H9 (cell line): ENCODE measurements around the gene SYT2. TPM values are rescaled to one million over a fixed set of nuclear protein-coding genes. Genes with fewer than 3 reads are reported as not detected.

Experiments
- DNase-seq: peaks from one replicate; pipeline ENCODE4 v3.0.0-alpha.2; 2017
- H2AFZ ChIP-seq: one replicate; pipeline ENCODE4 v1.6.1; 2013; ENCODE audit warnings: mild to moderate bottlenecking, low read length, control low read depth, moderate library complexity
- H2AK5ac ChIP-seq: 2 replicates; pipeline ENCODE4 v1.6.1; 2013; ENCODE audit warnings: low read length, control low read depth, mixed read lengths; ENCODE audit not compliant: insufficient read length
- H2BK120ac ChIP-seq: one replicate; pipeline ENCODE4 v1.6.1; 2013; ENCODE audit warnings: low read depth, mild to moderate bottlenecking, low read length, control low read depth, inconsistent platforms; ENCODE audit not compliant: poor library complexity, severe bottlenecking
- H2BK12ac ChIP-seq: 2 replicates; pipeline ENCODE4 v1.6.1; 2013; ENCODE audit warnings: low read length, control low read depth, mixed read lengths, low read depth; ENCODE audit not compliant: insufficient read length
- H2BK15ac ChIP-seq: 2 replicates; pipeline ENCODE4 v1.6.1; 2013; ENCODE audit warnings: low read depth, low read length, control low read depth
- H2BK20ac ChIP-seq: one replicate; pipeline ENCODE4 v1.6.1; 2013; ENCODE audit warnings: low read depth, mild to moderate bottlenecking, low read length, control low read depth, inconsistent platforms; ENCODE audit not compliant: poor library complexity, severe bottlenecking
- H2BK5ac ChIP-seq: 2 replicates; pipeline ENCODE4 v1.6.1; 2013; ENCODE audit warnings: low read length, control low read depth, mixed read lengths; ENCODE audit not compliant: insufficient read length
- H3K14ac ChIP-seq: 2 replicates; pipeline ENCODE4 v1.6.1; 2013; ENCODE audit warnings: low read length, control low read depth; ENCODE audit not compliant: insufficient read depth
- H3K18ac ChIP-seq: 2 replicates; pipeline ENCODE4 v1.6.1; 2013; ENCODE audit warnings: low read depth, mild to moderate bottlenecking, mixed read lengths, low read length, control low read depth; ENCODE audit not compliant: insufficient read length
- H3K23ac ChIP-seq: 2 replicates; pipeline ENCODE4 v1.6.1; 2013; ENCODE audit warnings: low read length, control low read depth, mixed read lengths, low read depth; ENCODE audit not compliant: insufficient read length
- H3K23me2 ChIP-seq: 2 replicates; pipeline ENCODE4 v1.6.1; 2013; ENCODE audit warnings: low read depth, mild to moderate bottlenecking, mixed read lengths, low read length, control low read depth; ENCODE audit not compliant: insufficient read length, poor library complexity, severe bottlenecking
- H3K27ac ChIP-seq: 2 replicates; pipeline ENCODE4 v1.5.1; 2013; ENCODE audit warnings: low read length, control low read depth, mixed read lengths, low read depth; ENCODE audit not compliant: insufficient read length
- H3K27me3 ChIP-seq: 2 replicates; pipeline ENCODE4 v1.6.1; 2013; ENCODE audit warnings: low read length, control low read depth, inconsistent platforms; ENCODE audit not compliant: insufficient read depth
- H3K4ac ChIP-seq: 2 replicates; pipeline ENCODE4 v1.6.1; 2013; ENCODE audit warnings: low read depth, mild to moderate bottlenecking, control low read depth, inconsistent platforms, low read length, moderate library complexity
- H3K4me1 ChIP-seq: 2 replicates; pipeline ENCODE4 v1.6.1; 2013; ENCODE audit warnings: low read length, control low read depth, inconsistent platforms; ENCODE audit not compliant: insufficient read depth
- H3K4me2 ChIP-seq: 2 replicates; pipeline ENCODE4 v1.6.1; 2013; ENCODE audit warnings: low read length, control low read depth, mixed read lengths; ENCODE audit not compliant: insufficient read length, insufficient read depth
- H3K56ac ChIP-seq: 2 replicates; pipeline ENCODE4 v1.6.1; 2013; ENCODE audit warnings: low read depth, mild to moderate bottlenecking, mixed read lengths, low read length, control low read depth; ENCODE audit not compliant: insufficient read length
- H3K79me1 ChIP-seq: 2 replicates; pipeline ENCODE4 v1.6.1; 2013; ENCODE audit warnings: low read depth, mild to moderate bottlenecking, moderate library complexity, low read length, control low read depth, inconsistent platforms; ENCODE audit not compliant: insufficient read depth, poor library complexity, severe bottlenecking
- H3K79me2 ChIP-seq: 2 replicates; pipeline ENCODE4 v1.6.1; 2013; ENCODE audit warnings: low read length, control low read depth, inconsistent platforms; ENCODE audit not compliant: insufficient read depth
- H3K9ac ChIP-seq: 2 replicates; pipeline ENCODE4 v1.6.1; 2013; ENCODE audit warnings: low read length, control low read depth, mixed read lengths; ENCODE audit not compliant: insufficient read length; ENCODE audit errors: extremely low read depth
- H3K9me3 ChIP-seq: one replicate; pipeline ENCODE4 v1.6.1; 2013; ENCODE audit warnings: low read depth, low read length, inconsistent platforms; ENCODE audit not compliant: control insufficient read depth
- H3T11ph ChIP-seq: one replicate; pipeline ENCODE4 v1.6.1; 2013; ENCODE audit warnings: mild to moderate bottlenecking, low read length, control low read depth, inconsistent platforms
- H4K20me1 ChIP-seq: one replicate; pipeline ENCODE4 v1.6.1; 2013; ENCODE audit not compliant: control insufficient read depth, insufficient read length, insufficient read depth
- H4K5ac ChIP-seq: 2 replicates; pipeline ENCODE4 v1.6.1; 2013; ENCODE audit warnings: low read depth, mild to moderate bottlenecking, mixed read lengths, low read length, control low read depth; ENCODE audit not compliant: insufficient read length
- H4K8ac ChIP-seq: replicated peaks from 2 replicates; pipeline ENCODE4 v1.6.1; 2013; ENCODE audit warnings: low read length, control low read depth, mixed read lengths, low read depth; ENCODE audit not compliant: insufficient read length
- H4K91ac ChIP-seq: 2 replicates; pipeline ENCODE4 v1.6.1; 2013; ENCODE audit warnings: low read depth, mild to moderate bottlenecking, moderate library complexity, mixed read lengths, low read length, control low read depth; ENCODE audit not compliant: insufficient read length
- H3K27ac Mint-ChIP-seq, 3 experiments: 2 replicates in 2 of 3; 3 replicates in 1 of 3; pipeline ENCODE4 v1.8.0; 2020 to 2021; ENCODE audit warnings: mixed read lengths in 3 of 3, mild to moderate bottlenecking in 1 of 3, moderate library complexity in 1 of 3
- H3K27me3 Mint-ChIP-seq: 2 replicates; pipeline ENCODE4 v1.8.0; 2021; ENCODE audit warnings: low read depth, mild to moderate bottlenecking, moderate library complexity, mixed read lengths
- H3K36me3 Mint-ChIP-seq, 3 experiments: 2 replicates in 2 of 3; 3 replicates in 1 of 3; pipeline ENCODE4 v1.8.0; 2020 to 2021; ENCODE audit warnings: low read depth in 3 of 3, mixed read lengths in 3 of 3; ENCODE audit not compliant: insufficient read depth in 1 of 3
- H3K4me1 Mint-ChIP-seq, 2 experiments: 2 replicates each; pipeline ENCODE4 v1.8.0; 2020; ENCODE audit warnings: mixed read lengths in 2 of 2
- H3K4me3 Mint-ChIP-seq, 2 experiments: 2 replicates in 1 of 2; 3 replicates in 1 of 2; pipeline ENCODE4 v1.8.0; 2020 to 2021; ENCODE audit warnings: mild to moderate bottlenecking in 2 of 2, mixed read lengths in 2 of 2, moderate library complexity in 1 of 2
- H3K9me3 Mint-ChIP-seq, 2 experiments: 2 replicates in 1 of 2; 3 replicates in 1 of 2; pipeline ENCODE4 v1.8.0; 2020; ENCODE audit warnings: mild to moderate bottlenecking in 2 of 2, mixed read lengths in 2 of 2, moderate library complexity in 1 of 2
- CTCF ChIP-seq: fragments of 200-600 bp; sonication (generic); conservative IDR thresholded peaks from 3 replicates; pipeline ENCODE4 v1.8.0; 2021; ENCODE audit warnings: antibody characterized with exemption, mild to moderate bottlenecking
- WGBS: extraction: QIAGEN DNeasy Blood & Tissue Kit; methylation state at CpG from one replicate; pipeline ENCODE4 v1.1.7; 2013; ENCODE audit warnings: missing lambda C conversion rate, low lambda C conversion rate, mixed read lengths; ENCODE audit not compliant: insufficient read length; ENCODE audit errors: extremely low coverage; 5-methylcytosine and 5-hydroxymethylcytosine counted together
- total RNA-seq: library from RNA; stranded (reverse); gene quantifications from 2 replicates; pipeline ENCODE4 v1.2.1, GENCODE V29; 2021

Gene SYT2
- total RNA-seq, 1 experiment from 2014 or later, result 3.3 TPM

- H2AFZ ChIP-seq, result no peak overlapping the region
- no peaks in the 10 kb centered on the region for H3K4me1 ChIP-seq
- H2BK20ac ChIP-seq, result no peak overlapping the region
- no peaks in the 10 kb centered on the region for H3K9me3 Mint-ChIP-seq
- no peak overlapping the region for H2BK12ac ChIP-seq
- H4K8ac ChIP-seq, result no peak overlapping the region
- H3K27me3 ChIP-seq, result no peaks in the 10 kb centered on the region
- H4K20me1 ChIP-seq, result no peaks in the 10 kb centered on the region
- no peak overlapping the region for H3T11ph ChIP-seq
- H3K79me1 ChIP-seq, result no peaks in the 10 kb centered on the region
- H3K14ac ChIP-seq, result no peak overlapping the region
- H3K27ac ChIP-seq, result no peak overlapping the region
- H3K4me2 ChIP-seq, result no peak overlapping the region
- no peak overlapping the region for H2AK5ac ChIP-seq
- H4K91ac ChIP-seq, result no peak overlapping the region
- no peak for TF ChIP-seq CTCF
- peaks cover 0 to 1% (median 0%) of the 10 kb centered on the region in 3 experiments; a peak in 4 of 7 replicates for H3K36me3 Mint-ChIP-seq
- DNase-seq, result no peak
- H4K5ac ChIP-seq, result no peak overlapping the region
- no CpG with 5 or more reads among the region's 3 CpGs for WGBS
- H2BK120ac ChIP-seq, result no peak overlapping the region
- H3K56ac ChIP-seq, result no peak overlapping the region
- no peak overlapping the region for H3K27ac Mint-ChIP-seq
- H3K4ac ChIP-seq, result no peak overlapping the region
- no peak overlapping the region for H3K9ac ChIP-seq
- no peaks in the 10 kb centered on the region for H3K9me3 ChIP-seq
- no peaks in the 10 kb centered on the region for H3K23me2 ChIP-seq
- H2BK15ac ChIP-seq, result no peak overlapping the region
- peaks cover 3% of the 10 kb centered on the region; the same call in 1 of the 2 replicates for H3K27me3 Mint-ChIP-seq
- peaks cover 4 to 7% of the 10 kb centered on the region in 2 experiments; a peak in 2 of 4 replicates for H3K4me1 Mint-ChIP-seq
- no peak overlapping the region for H2BK5ac ChIP-seq
- H3K18ac ChIP-seq, result no peak overlapping the region
- H3K79me2 ChIP-seq, result no peaks in the 10 kb centered on the region
- no peak overlapping the region for H3K4me3 Mint-ChIP-seq
- H3K23ac ChIP-seq, result no peak overlapping the region
These were observed 113.0 kb downstream of the SYT2 start for GRCh38 chr1:202597090-202597761.
